IMR-90 (cell line): Measurements from ENCODE around the gene APOBEC3B. TPM values are rescaled to one million over a fixed set of nuclear protein-coding genes. Genes with fewer than 3 reads are reported as not detected.

Experiments used
- ATAC-seq: fragments of 200-7000 bp; cut with Tn5 transposase; 2 replicates; pipeline ENCODE4 v1.9.1; 2020; ENCODE audit warnings: low read depth, mild to moderate bottlenecking, moderate library complexity
- BruUV-seq: library from RNA; stranded (reverse); fragments of 400-500 nt; replicated peaks from 2 replicates; lab custom pipeline; 2021; lab: Mats Ljungman, UMichigan
- CTCF ChIA-PET: fragments of 300-600 bp; formaldehyde crosslinking; extraction: SDS; loops from one replicate; lab custom pipeline; 2021; ENCODE audit warnings: antibody characterized with exemption; lab: Yijun Ruan, JAX
- POLR2A ChIA-PET: fragments of 300-600 bp; sonication (Branson Sonifier 250); formaldehyde crosslinking; loops from one replicate; lab custom pipeline; 2022; ENCODE audit warnings: antibody characterized with exemption; ENCODE audit not compliant: unreplicated experiment; lab: Charles Lee
- DNase-seq: peaks from one replicate; pipeline ENCODE4 v3.0.0; 2013
- H2AFZ ChIP-seq: replicated peaks from 2 replicates; pipeline ENCODE3; 2013; ENCODE audit warnings: low read length, mild to moderate bottlenecking; ENCODE audit not compliant: poor library complexity
- H2AK5ac ChIP-seq: 2 replicates; pipeline ENCODE4 v1.6.1; 2013; ENCODE audit warnings: low read depth, low read length, inconsistent platforms
- H2AK9ac ChIP-seq: replicated peaks from 2 replicates; pipeline ENCODE3; 2013; ENCODE audit warnings: mild to moderate bottlenecking, low read depth, low read length, moderate library complexity; ENCODE audit not compliant: poor library complexity
- H2BK120ac ChIP-seq: 2 replicates; pipeline ENCODE4 v1.6.1; 2013; ENCODE audit warnings: low read depth, low read length, inconsistent platforms
- H2BK15ac ChIP-seq: 3 replicates; pipeline ENCODE4 v1.6.1; 2013; ENCODE audit warnings: low read depth, low read length, inconsistent platforms
- H2BK20ac ChIP-seq: 2 replicates; pipeline ENCODE4 v1.6.1; 2013; ENCODE audit warnings: low read depth, mild to moderate bottlenecking, inconsistent platforms, low read length, moderate library complexity
- H2BK5ac ChIP-seq: 2 replicates; pipeline ENCODE4 v1.6.1; 2013; ENCODE audit warnings: mild to moderate bottlenecking, low read depth, low read length, inconsistent platforms; ENCODE audit not compliant: poor library complexity, severe bottlenecking
- H3K14ac ChIP-seq: replicated peaks from 2 replicates; pipeline ENCODE4 v1.6.1; 2013; ENCODE audit warnings: low read depth, low read length, inconsistent platforms
- H3K18ac ChIP-seq: 2 replicates; pipeline ENCODE4 v1.6.1; 2013; ENCODE audit warnings: low read depth, low read length, control low read depth
- H3K23ac ChIP-seq: 2 replicates; pipeline ENCODE4 v1.6.1; 2013; ENCODE audit warnings: low read depth, low read length, inconsistent platforms
- H3K27ac ChIP-seq: 2 replicates; pipeline ENCODE4 v1.5.1; 2013; ENCODE audit warnings: mild to moderate bottlenecking, control low read depth, low read length; ENCODE audit not compliant: insufficient read depth
- H3K27me3 ChIP-seq: 2 replicates; pipeline ENCODE4 v1.6.1; 2013; ENCODE audit warnings: low read length; ENCODE audit not compliant: control insufficient read depth, insufficient read depth
- H3K36me3 ChIP-seq: 2 replicates; pipeline ENCODE4 v1.6.1; 2013; ENCODE audit warnings: low read length, mixed read lengths; ENCODE audit not compliant: control insufficient read depth, insufficient read depth
- H3K4ac ChIP-seq: 2 replicates; pipeline ENCODE4 v1.6.1; 2013; ENCODE audit warnings: low read depth, low read length, inconsistent platforms
- H3K4me1 ChIP-seq: 2 replicates; pipeline ENCODE4 v1.6.1; 2013; ENCODE audit warnings: low read length, mixed read lengths; ENCODE audit not compliant: control insufficient read depth, insufficient read depth
- H3K4me2 ChIP-seq: 2 replicates; pipeline ENCODE4 v1.6.1; 2013; ENCODE audit warnings: low read depth, mild to moderate bottlenecking, control low read depth, low read length, moderate library complexity
- H3K4me3 ChIP-seq: 2 replicates; pipeline ENCODE4 v1.5.1; 2013; ENCODE audit warnings: low read depth, mild to moderate bottlenecking, control low read depth, low read length, moderate library complexity; ENCODE audit not compliant: insufficient read depth
- H3K56ac ChIP-seq: 2 replicates; pipeline ENCODE4 v1.6.1; 2013; ENCODE audit warnings: low read length, inconsistent platforms; ENCODE audit not compliant: insufficient read depth; ENCODE audit errors: extremely low read depth
- H3K79me1 ChIP-seq, 2 experiments: 2 replicates each; pipeline ENCODE4 v1.6.1; 2013; ENCODE audit warnings: low read length in 2 of 2, inconsistent platforms in 1 of 2, low read depth in 1 of 2
- H3K9ac ChIP-seq: 2 replicates; pipeline ENCODE4 v1.6.1; 2013; ENCODE audit warnings: low read depth, low read length, control low read depth
- H3K9me1 ChIP-seq: 2 replicates; pipeline ENCODE4 v1.6.1; 2013; ENCODE audit warnings: low read length, inconsistent platforms; ENCODE audit not compliant: insufficient read depth
- H3K9me3 ChIP-seq: 2 replicates; pipeline ENCODE4 v1.6.1; 2013; ENCODE audit warnings: low read length; ENCODE audit not compliant: control insufficient read depth, insufficient read depth
- H4K20me1 ChIP-seq: 2 replicates; pipeline ENCODE4 v1.6.1; 2013; ENCODE audit warnings: low read length, inconsistent platforms; ENCODE audit not compliant: insufficient read depth
- H4K5ac ChIP-seq: 2 replicates; pipeline ENCODE4 v1.6.1; 2013; ENCODE audit warnings: mild to moderate bottlenecking, low read depth, low read length, control low read depth
- H4K8ac ChIP-seq, 2 experiments: 2 replicates each; pipeline ENCODE4 v1.6.1; 2013; ENCODE audit warnings: low read depth in 2 of 2, low read length in 2 of 2, control low read depth in 1 of 2, inconsistent platforms in 1 of 2
- H4K91ac ChIP-seq: 2 replicates; pipeline ENCODE4 v1.6.1; 2013; ENCODE audit warnings: low read depth, low read length, inconsistent platforms; ENCODE audit not compliant: insufficient read depth
- BHLHE40 ChIP-seq: fragments of 150-350 bp; IDR thresholded peaks from 2 replicates; pipeline ENCODE4 v1.6.1; 2016; ENCODE audit warnings: mild to moderate bottlenecking, low read depth, low read length
- CHD1 ChIP-seq: IDR thresholded peaks from 2 replicates; pipeline ENCODE4 v1.6.1; 2012; ENCODE audit warnings: low read depth, low read length, improper control_type of control experiment
- CTCF ChIP-seq: conservative IDR thresholded peaks from 2 replicates; pipeline ENCODE4 v1.5.1; 2012; ENCODE audit warnings: mild to moderate bottlenecking, low read depth, low read length, improper control_type of control experiment
- FOS ChIP-seq: fragments of 150-350 bp; IDR thresholded peaks from 2 replicates; pipeline ENCODE4 v1.6.1; 2016; ENCODE audit warnings: low read depth, low read length
- MAFK ChIP-seq: IDR thresholded peaks from 2 replicates; pipeline ENCODE4 v1.6.1; 2012; ENCODE audit warnings: low read depth, low read length, improper control_type of control experiment
- MAZ ChIP-seq: IDR thresholded peaks from 2 replicates; pipeline ENCODE4 v1.6.1; 2012; ENCODE audit warnings: low read depth, mild to moderate bottlenecking, low read length, improper control_type of control experiment, moderate library complexity, borderline replicate concordance
- MXI1 ChIP-seq: IDR thresholded peaks from 2 replicates; pipeline ENCODE4 v1.6.1; 2012; ENCODE audit warnings: low read depth, mild to moderate bottlenecking, low read length, moderate library complexity, borderline replicate concordance
- NFE2L2 ChIP-seq: fragments of 150-350 bp; IDR thresholded peaks from 2 replicates; pipeline ENCODE4 v1.6.1; 2016; ENCODE audit warnings: low read depth, mild to moderate bottlenecking, low read length
- POLR2A ChIP-seq: IDR thresholded peaks from 2 replicates; pipeline ENCODE4 v1.6.1; 2012; ENCODE audit warnings: mild to moderate bottlenecking, low read depth, low read length
- RAD21 ChIP-seq: IDR thresholded peaks from 2 replicates; pipeline ENCODE4 v1.6.1; 2012; ENCODE audit warnings: low read length, improper control_type of control experiment
- RCOR1 ChIP-seq: IDR thresholded peaks from 2 replicates; pipeline ENCODE4 v1.6.1; 2012; ENCODE audit warnings: mild to moderate bottlenecking, low read length, improper control_type of control experiment; ENCODE audit not compliant: insufficient replicate concordance
- RFX5 ChIP-seq: IDR thresholded peaks from 2 replicates; pipeline ENCODE4 v1.8.0; 2012; ENCODE audit warnings: low read depth, mild to moderate bottlenecking, low read length, moderate library complexity
- SMC3 ChIP-seq: fragments of 150-350 bp; IDR thresholded peaks from 2 replicates; pipeline ENCODE4 v1.6.1; 2016; ENCODE audit warnings: low read depth, mild to moderate bottlenecking, antibody characterized with exemption, low read length, moderate library complexity
- USF2 ChIP-seq: fragments of 150-350 bp; IDR thresholded peaks from 2 replicates; pipeline ENCODE4 v1.6.1; 2017; ENCODE audit warnings: mild to moderate bottlenecking, antibody characterized with exemption, low read length, low read depth
- WGBS, 2 experiments: methylation state at CpG; one replicate each; pipeline versions ENCODE4 v1.1.5 to v1.1.7; 2013; ENCODE audit warnings: missing lambda C conversion rate in 2 of 2; ENCODE audit not compliant: insufficient read length in 1 of 2; ENCODE audit errors: extremely low coverage in 2 of 2; 5-methylcytosine and 5-hydroxymethylcytosine counted together
- dilution Hi-C: fragments of 300-500 bp; cut with HindIII; formaldehyde crosslinking; loops from one replicate; pipeline ENCODE4 v1.14.3; 2018; ENCODE audit warnings: low sequenced_read_pairs; ENCODE audit not compliant: unreplicated experiment
- in situ Hi-C: fragments of 300-500 bp; cut with MboI; formaldehyde crosslinking; loops from 3 replicates; pipeline ENCODE4 v1.14.3; 2019; ENCODE audit warnings: low sequenced_read_pairs, inconsistent platforms, mixed read lengths
- intact Hi-C: fragments of 100-400 bp; cut with micrococcal nuclease; formaldehyde crosslinking; loops from 2 replicates; pipeline ENCODE4 v1.10.0; 2022
- polyA plus RNA-seq, 3 experiments: library from polyadenylated mRNA; depleted of rRNA; stranded (reverse); fragments of >200 nt; gene quantifications; 2 replicates each; pipeline ENCODE4 v1.2.3, GENCODE V29; 2012; ENCODE audit warnings: low replicate concordance in 1 of 3
- total RNA-seq: library from RNA; depleted of rRNA; stranded (reverse); fragments of >200 nt; gene quantifications from 2 replicates; pipeline ENCODE4 v1.2.3, GENCODE V29; 2012
- TF ChIP-seq, protein P1 (sequence below): fragments of 150-350 bp; IDR thresholded peaks from 2 replicates; pipeline ENCODE4 v1.6.1; 2016; ENCODE audit warnings: low read depth, mild to moderate bottlenecking, low read length, moderate library complexity, borderline replicate concordance

The APOBEC3B gene
- total and polyA plus RNA-seq, 2 of the 4 experiments (the other 2 are of a cell fraction) = 17.6 to 34.2 TPM

DNA sequence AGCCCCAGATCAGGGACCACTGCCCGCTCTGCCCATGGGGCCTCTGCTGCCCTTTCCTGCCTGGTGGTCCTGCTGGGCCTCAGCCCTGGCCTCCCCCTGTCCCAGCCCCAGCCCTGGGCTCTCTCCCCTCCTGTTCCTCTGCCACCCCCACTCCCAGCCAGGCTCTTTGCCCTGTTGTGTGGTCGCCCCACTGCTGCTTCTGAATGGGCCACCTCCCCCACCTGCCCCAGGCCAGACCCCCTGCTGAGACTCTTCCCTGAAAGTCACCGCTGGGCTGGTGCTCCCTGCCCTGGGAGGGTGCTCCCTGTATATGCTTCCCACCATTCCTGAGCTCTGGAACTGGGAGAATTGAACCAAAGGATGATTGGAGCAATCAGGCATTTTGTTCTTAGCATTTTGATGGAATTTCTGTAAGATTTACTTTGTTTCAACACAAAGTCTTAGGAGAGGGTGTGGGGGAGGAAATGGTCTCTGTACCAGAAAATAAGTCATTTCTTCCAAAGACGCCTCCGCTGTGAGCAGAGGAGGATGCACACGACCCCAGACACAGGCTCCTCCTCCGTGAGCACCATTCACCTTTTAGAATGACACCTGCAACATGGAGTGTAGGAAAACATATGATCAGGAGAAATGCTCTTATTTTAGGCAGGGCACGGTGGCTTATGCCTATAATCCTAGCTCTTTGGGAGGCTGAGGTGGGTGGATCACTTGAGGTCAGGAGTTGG, 5.2 kb downstream of the APOBEC3B start:
- dilution Hi-C loops = no loop called here
- Histone ChIP-seq H2BK20ac (no peak overlapping the region), H3K27ac (no peak overlapping the region)
- TF ChIP-seq USF2 = no peak
- TF ChIP-seq, protein P1, sequence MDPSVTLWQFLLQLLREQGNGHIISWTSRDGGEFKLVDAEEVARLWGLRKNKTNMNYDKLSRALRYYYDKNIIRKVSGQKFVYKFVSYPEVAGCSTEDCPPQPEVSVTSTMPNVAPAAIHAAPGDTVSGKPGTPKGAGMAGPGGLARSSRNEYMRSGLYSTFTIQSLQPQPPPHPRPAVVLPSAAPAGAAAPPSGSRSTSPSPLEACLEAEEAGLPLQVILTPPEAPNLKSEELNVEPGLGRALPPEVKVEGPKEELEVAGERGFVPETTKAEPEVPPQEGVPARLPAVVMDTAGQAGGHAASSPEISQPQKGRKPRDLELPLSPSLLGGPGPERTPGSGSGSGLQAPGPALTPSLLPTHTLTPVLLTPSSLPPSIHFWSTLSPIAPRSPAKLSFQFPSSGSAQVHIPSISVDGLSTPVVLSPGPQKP = no peak
- no peak for TF ChIP-seq MAZ
- TF ChIP-seq CHD1 = no peak
- TF ChIP-seq FOS = no peak
- no peak for TF ChIP-seq MXI1
- TF ChIP-seq NFE2L2 = no peak
- TF ChIP-seq CTCF = no peak
- no peak for TF ChIP-seq POLR2A
- TF ChIP-seq RAD21 = no peak
- TF ChIP-seq MAFK = no peak
- no peak for TF ChIP-seq RCOR1
- no peak for TF ChIP-seq SMC3
- TF ChIP-seq RFX5 = no peak
- TF ChIP-seq BHLHE40 = no peak

More for the DNA sequence above, 5.2 kb downstream of the APOBEC3B start:
- BruUV-seq = no TSS peak
- Histone ChIP-seq H4K91ac (no peak overlapping the region), H4K8ac (no peak overlapping the region), H3K56ac (no peak overlapping the region), H4K20me1 (no peaks in the 10 kb centered on the region), H3K4me1 (peaks cover 3% of the 10 kb centered on the region; the same call in 1 of the 2 replicates), H2AK5ac (no peak overlapping the region), H3K9me1 (peaks cover 3% of the 10 kb centered on the region; the same call in 1 of the 2 replicates), H3K4me3 (no peak overlapping the region), H3K23ac (no peak overlapping the region), H3K79me1 (peaks cover 4 to 10% of the 10 kb centered on the region in 2 experiments; a peak in 2 of 4 replicates), H3K18ac (no peak overlapping the region), H3K14ac (no peak overlapping the region), H3K36me3 (no peaks in the 10 kb centered on the region; the same call in 1 of the 2 replicates), H3K4me2 (no peak overlapping the region), H2BK5ac (no peak overlapping the region), H3K4ac (no peak overlapping the region), H2BK15ac (no peak overlapping the region), H3K9ac (no peak overlapping the region), H2AK9ac (no peak overlapping the region), H2AFZ (no peak overlapping the region), H2BK120ac (no peak overlapping the region), H4K5ac (no peak overlapping the region), H3K27me3 (no peaks in the 10 kb centered on the region), H3K9me3 (no peaks in the 10 kb centered on the region; the same call in 1 of the 2 replicates)
- CTCF ChIA-PET = no interaction called here
- POLR2A ChIA-PET = no interaction called here
- ATAC-seq (no peak), DNase-seq (no peak)
- intact Hi-C loops = no loop called here
- in situ Hi-C loops = no loop called here
- WGBS, 2 experiments = 80% methylated on average over 2 of the region's 8 CpGs; no CpG with 5 or more reads in 1 of the 2 experiments
